ENCODE measurements around the gene OR1L8.
"Not testable (repeated sequence)": the region's sequence is repeated elsewhere in the genome, so short reads cannot be mapped to it uniquely, and the experiment has no call there.

DNA sequence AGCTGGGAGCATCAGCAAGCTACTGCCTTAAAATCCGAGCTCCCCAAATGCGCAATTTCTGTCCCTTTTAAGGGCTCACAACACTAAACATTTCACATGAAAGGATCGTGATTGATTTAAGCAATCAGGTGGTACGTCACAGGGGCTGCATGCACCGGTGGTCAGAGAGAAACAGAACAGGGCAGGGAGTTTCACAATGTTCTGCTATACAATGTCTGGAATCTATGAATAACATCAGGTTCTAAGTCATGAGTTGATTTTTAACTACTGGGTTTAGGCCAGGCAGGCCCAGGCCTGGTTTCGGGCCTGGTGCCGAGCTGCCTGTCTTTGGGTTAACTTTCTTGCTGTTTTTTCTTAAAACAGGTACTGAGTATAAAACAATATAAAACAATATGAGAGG lies 46.1 kb downstream of the OR1L8 start:
- TF ChIP-seq, protein P1, sequence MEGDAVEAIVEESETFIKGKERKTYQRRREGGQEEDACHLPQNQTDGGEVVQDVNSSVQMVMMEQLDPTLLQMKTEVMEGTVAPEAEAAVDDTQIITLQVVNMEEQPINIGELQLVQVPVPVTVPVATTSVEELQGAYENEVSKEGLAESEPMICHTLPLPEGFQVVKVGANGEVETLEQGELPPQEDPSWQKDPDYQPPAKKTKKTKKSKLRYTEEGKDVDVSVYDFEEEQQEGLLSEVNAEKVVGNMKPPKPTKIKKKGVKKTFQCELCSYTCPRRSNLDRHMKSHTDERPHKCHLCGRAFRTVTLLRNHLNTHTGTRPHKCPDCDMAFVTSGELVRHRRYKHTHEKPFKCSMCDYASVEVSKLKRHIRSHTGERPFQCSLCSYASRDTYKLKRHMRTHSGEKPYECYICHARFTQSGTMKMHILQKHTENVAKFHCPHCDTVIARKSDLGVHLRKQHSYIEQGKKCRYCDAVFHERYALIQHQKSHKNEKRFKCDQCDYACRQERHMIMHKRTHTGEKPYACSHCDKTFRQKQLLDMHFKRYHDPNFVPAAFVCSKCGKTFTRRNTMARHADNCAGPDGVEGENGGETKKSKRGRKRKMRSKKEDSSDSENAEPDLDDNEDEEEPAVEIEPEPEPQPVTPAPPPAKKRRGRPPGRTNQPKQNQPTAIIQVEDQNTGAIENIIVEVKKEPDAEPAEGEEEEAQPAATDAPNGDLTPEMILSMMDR (IDR thresholded peaks at IDR 0.05): not testable (repeated sequence)
- not testable (repeated sequence) for TF ChIP-seq POLR2A (IDR thresholded peaks at IDR 0.05)

Measured in heart left ventricle (tissue), 13 donors.